CD14-positive monocyte (primary cell): Measurements from ENCODE around the gene RAB5IF. TPM values are rescaled to one million over a fixed set of nuclear protein-coding genes. Genes with fewer than 3 reads are reported as not detected.

Experiments used
- DNase-seq, 3 donors: peaks; one replicate each; pipeline ENCODE4 v3.0.0-alpha.2; 2011 to 2022
- H2AFZ ChIP-seq: 2 replicates; pipeline ENCODE4 v1.6.0; 2012; ENCODE audit warnings: mild to moderate bottlenecking, low read depth, low read length, inconsistent platforms; ENCODE audit not compliant: insufficient read depth, poor library complexity, severe bottlenecking
- H3K27ac ChIP-seq, 2 donors: 1 replicate in 1 of 2; 2 replicates in 1 of 2; pipeline ENCODE4 v1.5.1; 2012 to 2013; ENCODE audit warnings: low read length in 2 of 2, control low read depth in 1 of 2, inconsistent platforms in 1 of 2, low read depth in 1 of 2, mild to moderate bottlenecking in 1 of 2
- H3K27me3 ChIP-seq, 2 donors: one replicate each; pipeline versions ENCODE4 v1.6.0 to v1.6.1; 2011 to 2013; ENCODE audit warnings: low read length in 2 of 2; ENCODE audit not compliant: control insufficient read depth in 2 of 2, insufficient read depth in 2 of 2
- H3K36me3 ChIP-seq, 2 donors: replicated peaks in 1 of 2; 1 replicate in 1 of 2; 2 replicates in 1 of 2; pipeline versions ENCODE4 v1.5.1 to v1.6.1; 2012 to 2013; ENCODE audit warnings: low read length in 2 of 2, control low read depth in 1 of 2, inconsistent platforms in 1 of 2, mild to moderate bottlenecking in 1 of 2; ENCODE audit not compliant: insufficient read depth in 2 of 2, control insufficient read depth in 1 of 2
- H3K4me1 ChIP-seq, 2 donors: 1 replicate in 1 of 2; 2 replicates in 1 of 2; pipeline versions ENCODE4 v1.5.1 to v1.6.1; 2012 to 2013; ENCODE audit warnings: low read length in 2 of 2, control low read depth in 1 of 2, inconsistent platforms in 1 of 2, mild to moderate bottlenecking in 1 of 2, moderate library complexity in 1 of 2; ENCODE audit not compliant: insufficient read depth in 2 of 2, control insufficient read depth in 1 of 2
- H3K4me2 ChIP-seq: replicated peaks from 2 replicates; pipeline ENCODE3; 2012; ENCODE audit warnings: low read length, moderate library complexity, mild to moderate bottlenecking; ENCODE audit not compliant: poor library complexity, severe bottlenecking; ENCODE audit errors: extremely low read depth
- H3K4me3 ChIP-seq, 3 experiments: fragments of 200-600 bp in 1 of 3; sonication (generic) in 1 of 3; replicated peaks in 1 of 3; 1 replicate in 2 of 3; 2 replicates in 1 of 3; pipeline ENCODE4 v1.5.1; 2011 to 2013; ENCODE audit warnings: low read length in 3 of 3, mild to moderate bottlenecking in 3 of 3, control low read depth in 2 of 3, low read depth in 2 of 3, inconsistent platforms in 1 of 3, moderate library complexity in 1 of 3
- H3K79me2 ChIP-seq: 2 replicates; pipeline ENCODE4 v1.6.0; 2012; ENCODE audit warnings: mild to moderate bottlenecking, control low read depth, inconsistent platforms, low read length, moderate library complexity; ENCODE audit not compliant: insufficient read depth
- H3K9ac ChIP-seq: 2 replicates; pipeline ENCODE4 v1.6.0; 2017; ENCODE audit warnings: low read length, mild to moderate bottlenecking; ENCODE audit not compliant: insufficient read depth, poor library complexity, severe bottlenecking
- H3K9me3 ChIP-seq, 2 donors: replicated peaks in 1 of 2; 1 replicate in 1 of 2; 2 replicates in 1 of 2; pipeline versions ENCODE4 v1.5.1 to v1.6.1; 2012 to 2013; ENCODE audit warnings: low read length in 2 of 2, control low read depth in 1 of 2; ENCODE audit not compliant: control insufficient read depth in 1 of 2, insufficient read depth in 1 of 2
- H4K20me1 ChIP-seq: 2 replicates; pipeline ENCODE4 v1.6.0; 2012; ENCODE audit warnings: mild to moderate bottlenecking, low read length, control low read depth, moderate library complexity; ENCODE audit not compliant: insufficient read depth
- H3K27ac Mint-ChIP-seq, 7 donors: one replicate each; pipeline ENCODE4 v1.8.0; 2020; ENCODE audit warnings: mild to moderate bottlenecking in 7 of 7, mixed read lengths in 7 of 7, moderate library complexity in 6 of 7, inconsistent platforms in 2 of 7
- H3K27me3 Mint-ChIP-seq, 3 donors: one replicate each; pipeline ENCODE4 v1.8.0; 2021 to 2022; ENCODE audit warnings: low read depth in 3 of 3, mild to moderate bottlenecking in 3 of 3, mixed read lengths in 3 of 3, moderate library complexity in 3 of 3, inconsistent platforms in 1 of 3
- H3K36me3 Mint-ChIP-seq, 2 donors: one replicate each; pipeline ENCODE4 v1.8.0; 2020; ENCODE audit warnings: mixed read lengths in 2 of 2, inconsistent platforms in 1 of 2, mild to moderate bottlenecking in 1 of 2
- H3K4me1 Mint-ChIP-seq: one replicate; pipeline ENCODE4 v1.8.0; 2020; ENCODE audit warnings: mild to moderate bottlenecking, mixed read lengths
- H3K4me3 Mint-ChIP-seq, 2 donors: one replicate each; pipeline ENCODE4 v1.8.0; 2020; ENCODE audit warnings: mild to moderate bottlenecking in 2 of 2, mixed read lengths in 2 of 2, moderate library complexity in 1 of 2
- H3K9me3 Mint-ChIP-seq, 7 donors: one replicate each; pipeline ENCODE4 v1.8.0; 2020 to 2022; ENCODE audit warnings: mixed read lengths in 7 of 7, mild to moderate bottlenecking in 6 of 7, moderate library complexity in 6 of 7, inconsistent platforms in 2 of 7
- CTCF ChIP-seq: fragments of 200-600 bp; IDR thresholded peaks from one replicate; pipeline ENCODE4 v1.8.0; 2022; ENCODE audit warnings: antibody characterized with exemption, mild to moderate bottlenecking
- whole genome bisulfite sequencing: methylation state at CpG from one replicate; pipeline ENCODE4 v1.1.5; 2013; ENCODE audit warnings: missing lambda C conversion rate; ENCODE audit not compliant: insufficient coverage; 5-methylcytosine and 5-hydroxymethylcytosine counted together
- intact Hi-C, 2 donors: fragments of 100-400 bp; cut with micrococcal nuclease; formaldehyde crosslinking; loops; one replicate each; pipeline versions ENCODE4 v1.15.0 to v1.15.1; 2023
- polyA plus RNA-seq, 3 donors: library from polyadenylated mRNA; depleted of rRNA in 1 of 3; unstranded in 2 of 3; stranded (reverse) in 1 of 3; fragments of 300-500 nt in 2 of 3; fragments of >200 nt in 1 of 3; fragmentation: Illumina TruSeq in 2 of 3; gene quantifications; 1 replicate in 2 of 3; 2 replicates in 1 of 3; pipeline ENCODE4 v1.2.3, GENCODE V29; 2012 to 2021

The RAB5IF gene
- polyA plus RNA-seq, 3 donors, result 325 to 790 (median 757) TPM

GRCh38 chr20:36604952-36605398 is 604 bp upstream of the RAB5IF start:
- Mint-ChIP-seq H3K36me3 (peaks cover 26 to 28% of the 10 kb centered on the region in 2 donors), H3K4me1 (peaks cover 40% of the 10 kb centered on the region), H3K9me3 (peaks cover 0 to 1% (median 0%) of the 10 kb centered on the region in 7 donors), H3K4me3 (peak overlapping the region; percentile 91 to 98), H3K27ac (peak overlapping the region; percentile 96 to 99 (median 98)), H3K27me3 (peaks cover 0 to 4% (median 3%) of the 10 kb centered on the region in 3 donors)
- peak overlapping the region; percentile 96 for H3K4me2 ChIP-seq
- no peaks in the 10 kb centered on the region for H3K9me3 ChIP-seq
- intact Hi-C loops, result loop anchor here (1.0 to 5.0 kb wide), 6 partner anchors 17 to 144 kb away; partner anchors contain the start of gene TGIF2 (in 1 of the 2)
- peak overlapping the region; percentile 26 to 100 (median 40) for H3K4me3 ChIP-seq
- peaks cover 43% of the 10 kb centered on the region for H4K20me1 ChIP-seq
- H3K9ac ChIP-seq, result peak overlapping the region; percentile 93
- peaks cover 23 to 27% of the 10 kb centered on the region in 2 donors for H3K36me3 ChIP-seq
- H3K79me2 ChIP-seq, result peaks cover 44% of the 10 kb centered on the region
- H2AFZ ChIP-seq, result peak overlapping the region; percentile 74
- DNase-seq, result peak in 2 of 3 donors; percentile 52 to 78
- peak overlapping the region; percentile 96 to 97 for H3K27ac ChIP-seq
- H3K4me1 ChIP-seq, result peaks cover 46 to 52% of the 10 kb centered on the region in 2 donors
- no peaks in the 10 kb centered on the region for H3K27me3 ChIP-seq
- 17% methylated on average over 11 of the region's 15 CpGs for WGBS
- no peak for TF ChIP-seq CTCF

GRCh38 chr20:36606158-36607066 is 833 bp downstream of the RAB5IF start:
- Histone ChIP-seq H3K9ac (peak overlapping the region; percentile 93), H3K27ac (peak overlapping the region; percentile 84 to 96), H3K4me2 (peak overlapping the region; percentile 96), H3K4me1 (peaks cover 32 to 38% of the 10 kb centered on the region in 2 donors), H4K20me1 (peaks cover 57% of the 10 kb centered on the region), H3K27me3 (no peaks in the 10 kb centered on the region), H3K4me3 (peak overlapping the region; percentile 81 to 100 (median 84)), H3K36me3 (peaks cover 38 to 41% of the 10 kb centered on the region in 2 donors), H3K79me2 (peaks cover 58% of the 10 kb centered on the region), H3K9me3 (no peaks in the 10 kb centered on the region), H2AFZ (peak overlapping the region; percentile 61)
- TF ChIP-seq CTCF, result no peak
- H3K27me3 Mint-ChIP-seq, result peaks cover 0 to 4% (median 3%) of the 10 kb centered on the region in 3 donors
- H3K27ac Mint-ChIP-seq, result peak overlapping the region; percentile 96 to 99 (median 98)
- peak overlapping the region; percentile 98 to 99 for H3K4me3 Mint-ChIP-seq
- peaks cover 37 to 42% of the 10 kb centered on the region in 2 donors for H3K36me3 Mint-ChIP-seq
- intact Hi-C loops, result loop anchor here (5.0 kb wide), 1 partner anchor 49 kb away; no protein-coding TSS in a partner anchor
- H3K4me1 Mint-ChIP-seq, result peaks cover 30% of the 10 kb centered on the region
- 0% methylated on average over 26 of the region's 31 CpGs for WGBS
- peak; percentile 59 to 78 (median 71) for DNase-seq
- peaks cover 0 to 1% (median 0%) of the 10 kb centered on the region in 7 donors for H3K9me3 Mint-ChIP-seq
